AG20443 (cell line): ENCODE measurements around the gene OVCH2.
"Not testable (repeated sequence)": the region's sequence is repeated elsewhere in the genome, so short reads cannot be mapped to it uniquely, and the experiment has no call there.

Source experiments
- DNase-seq: peaks from one replicate; pipeline ENCODE4 v3.0.0; 2012; ENCODE audit warnings: low spot score, mixed read lengths

OVCH2 gene

DNA sequence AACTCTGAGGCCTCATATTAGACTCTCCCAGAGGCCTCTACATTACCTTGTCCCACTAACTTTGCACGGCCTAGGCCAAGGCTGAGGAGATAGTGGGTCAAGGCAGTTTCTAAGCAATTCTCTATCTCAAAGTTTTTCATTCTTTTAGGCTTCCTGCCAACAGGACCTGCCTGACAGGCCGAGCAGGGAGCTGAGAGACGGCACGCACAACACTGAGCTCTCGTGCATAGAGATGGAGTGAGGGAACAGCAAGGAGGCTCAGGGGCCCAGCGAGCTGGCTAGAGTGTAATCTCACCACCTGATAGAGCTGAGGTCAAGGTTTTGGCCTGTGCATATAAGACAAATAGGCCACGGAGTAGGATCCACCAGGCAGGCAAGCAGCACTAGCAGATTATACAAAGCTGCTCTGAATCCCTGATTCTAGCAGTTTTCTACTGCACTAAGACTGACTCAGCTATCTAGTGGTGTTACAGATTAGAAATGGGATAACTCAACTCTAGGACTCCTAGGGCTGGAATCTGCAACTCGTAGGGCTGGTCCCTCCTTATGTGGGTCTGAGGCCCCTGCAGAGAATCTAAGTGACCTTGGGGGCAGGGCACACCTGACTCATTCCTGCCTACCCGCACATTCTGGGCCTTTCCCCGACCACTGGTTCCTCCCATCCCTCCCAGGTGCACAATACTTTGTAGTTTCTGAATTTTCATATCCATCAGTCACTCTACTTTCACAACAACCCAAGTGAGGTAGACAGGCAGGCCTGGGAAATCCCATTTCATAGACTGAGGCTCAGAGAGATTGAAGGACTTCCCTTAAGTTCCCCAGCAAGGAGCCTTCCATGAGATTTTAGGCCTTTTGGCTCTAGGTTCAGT lies 34.7 kb downstream of the OVCH2 start:
- no peak for DNase-seq

DNA sequence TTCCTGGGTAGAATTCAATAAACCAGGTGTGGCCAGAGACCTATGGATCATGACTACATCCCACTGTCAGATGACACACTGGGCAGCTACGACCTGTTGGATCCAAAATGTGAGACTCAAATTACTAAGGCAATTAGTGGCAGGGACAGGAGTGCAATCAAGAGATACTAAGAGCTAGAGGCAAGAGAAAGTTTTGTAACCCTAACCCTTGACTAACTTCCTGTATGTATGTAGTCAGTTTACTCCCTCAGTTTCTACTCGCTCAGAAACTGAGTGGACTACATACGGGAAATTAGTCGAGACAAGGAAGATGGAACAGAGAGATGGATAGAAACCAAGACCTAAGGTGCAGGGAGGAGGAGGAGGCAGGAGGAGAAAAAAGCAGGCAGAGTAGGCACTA lies 35.6 kb downstream of the OVCH2 start:
- no peak for DNase-seq

DNA sequence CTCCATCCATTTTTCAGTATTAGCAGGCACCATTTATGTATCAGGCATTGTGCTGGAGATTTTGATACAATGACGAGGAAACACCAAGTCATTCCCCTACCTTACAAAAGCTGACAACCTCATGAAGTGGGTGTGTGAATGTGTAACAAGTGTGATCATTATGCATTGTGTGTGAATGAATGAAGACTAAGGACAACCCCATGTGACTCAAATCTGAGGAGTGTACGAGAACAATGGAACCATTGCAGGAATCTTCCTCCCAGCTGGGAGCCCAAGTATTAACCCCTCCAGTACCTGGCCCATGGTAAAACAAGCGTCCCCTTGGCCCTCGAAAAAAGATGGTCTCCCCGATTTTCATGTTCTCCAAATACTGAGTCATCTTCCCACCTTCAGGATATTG lies 37.4 kb downstream of the OVCH2 start:
- no peak for DNase-seq

DNA sequence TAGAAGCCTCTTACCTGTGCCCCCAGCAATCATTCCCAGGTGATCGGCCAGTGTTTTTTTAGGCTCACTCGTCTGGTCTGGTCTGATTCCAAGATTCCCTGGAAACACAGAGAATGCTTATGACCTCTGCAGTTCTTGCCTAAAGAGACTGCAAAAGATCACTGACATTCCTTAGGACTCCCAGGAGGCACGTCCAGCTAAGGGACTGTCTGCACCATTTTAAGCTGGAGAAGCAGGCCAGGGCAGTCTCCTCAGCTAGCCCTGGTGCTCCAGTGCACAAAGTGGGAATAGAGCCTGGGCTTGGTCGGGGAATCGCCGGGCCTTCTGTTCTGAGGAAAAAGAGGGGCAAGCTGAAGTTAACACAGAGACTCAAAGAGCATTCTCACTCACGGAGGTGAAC lies 37.8 kb downstream of the OVCH2 start:
- DNase-seq = no peak

DNA sequence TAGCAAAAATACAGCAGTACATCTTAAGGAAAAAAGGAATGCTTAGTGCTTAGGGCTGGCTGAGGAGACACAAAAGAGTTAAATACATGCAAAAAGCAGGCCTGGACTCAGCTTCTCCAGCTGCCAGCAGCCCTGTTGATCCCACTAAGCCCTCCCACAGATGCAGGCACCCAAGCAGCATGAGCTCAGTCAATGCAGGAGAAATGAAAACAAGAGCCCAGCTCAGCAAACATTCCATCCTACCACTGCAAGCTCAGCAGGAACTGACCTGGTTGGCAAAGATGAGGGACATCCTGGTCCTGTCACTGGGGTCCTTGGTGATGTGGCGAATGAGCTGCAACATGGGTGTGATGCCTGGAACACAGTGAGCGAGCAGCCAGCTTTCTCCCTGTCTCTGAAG lies 38.8 kb downstream of the OVCH2 start:
- no peak for DNase-seq

DNA sequence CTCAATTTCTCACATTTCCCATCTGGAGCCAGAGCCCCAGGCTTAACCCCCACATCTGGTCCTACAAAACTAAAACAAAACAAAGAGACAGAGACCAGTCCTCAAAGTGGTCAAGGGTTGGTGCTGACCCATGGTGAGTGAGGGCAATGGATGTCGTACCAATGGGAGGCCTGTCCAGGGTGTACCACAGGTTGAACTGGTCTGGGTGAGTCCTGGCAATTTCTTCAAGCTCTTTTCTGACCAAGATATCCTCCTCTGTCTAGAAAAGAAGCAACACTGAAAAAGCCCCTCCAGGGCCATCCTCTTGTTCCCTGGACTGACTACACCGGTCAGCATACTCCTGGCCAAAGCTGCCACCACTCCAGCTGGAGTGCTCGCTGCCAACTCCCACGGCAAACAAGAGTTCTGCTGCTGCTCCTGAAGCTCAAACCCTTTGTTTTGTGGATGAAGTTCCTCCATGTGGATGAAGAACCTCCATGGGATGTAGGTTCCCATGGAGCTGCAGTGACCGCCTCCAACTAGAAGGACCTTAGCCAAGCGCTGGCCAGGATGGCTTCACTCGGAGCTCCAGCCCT lies 39.9 kb downstream of the OVCH2 start:
- DNase-seq = no peak

DNA sequence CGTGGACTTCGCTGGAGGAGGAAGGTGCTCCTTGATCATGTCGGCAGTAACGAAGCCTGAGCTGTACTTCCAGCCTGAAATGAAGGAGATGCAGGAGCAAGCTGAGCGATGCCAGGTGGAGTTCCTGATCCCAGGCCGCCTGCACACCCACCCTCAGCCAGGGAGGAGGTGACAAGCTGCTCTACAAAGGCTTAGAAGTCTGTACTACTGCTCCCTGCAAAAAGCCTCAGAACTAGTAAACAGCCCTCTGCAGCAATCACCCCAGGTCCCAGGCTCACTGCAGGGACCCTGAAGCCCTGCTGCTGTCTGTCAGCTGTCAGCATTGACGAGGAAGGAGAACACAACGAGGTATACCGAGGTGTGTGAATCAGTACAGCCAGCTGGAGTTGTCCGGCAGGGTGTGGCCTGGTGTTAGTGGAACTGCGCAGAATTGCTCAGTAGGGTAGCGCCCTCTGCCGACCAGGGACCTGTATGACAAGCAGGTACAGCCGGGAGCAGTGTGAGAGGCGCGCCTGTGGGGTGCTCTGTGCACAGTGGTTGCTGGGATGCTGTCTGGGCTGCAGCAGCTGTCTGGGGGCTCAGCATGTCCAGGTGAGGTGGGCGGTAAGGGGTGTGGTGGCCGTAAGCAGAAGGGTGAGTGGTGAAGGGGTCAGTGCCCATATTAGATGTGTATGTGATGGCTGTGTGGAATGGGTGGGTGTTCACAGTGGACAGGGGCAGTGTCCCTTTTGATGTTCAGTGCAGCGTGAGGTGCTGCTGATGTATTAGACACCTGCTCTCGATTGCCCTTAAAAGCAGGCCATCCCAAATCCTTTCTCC lies 40.6 kb downstream of the OVCH2 start:
- DNase-seq = peak; percentile 92

DNA sequence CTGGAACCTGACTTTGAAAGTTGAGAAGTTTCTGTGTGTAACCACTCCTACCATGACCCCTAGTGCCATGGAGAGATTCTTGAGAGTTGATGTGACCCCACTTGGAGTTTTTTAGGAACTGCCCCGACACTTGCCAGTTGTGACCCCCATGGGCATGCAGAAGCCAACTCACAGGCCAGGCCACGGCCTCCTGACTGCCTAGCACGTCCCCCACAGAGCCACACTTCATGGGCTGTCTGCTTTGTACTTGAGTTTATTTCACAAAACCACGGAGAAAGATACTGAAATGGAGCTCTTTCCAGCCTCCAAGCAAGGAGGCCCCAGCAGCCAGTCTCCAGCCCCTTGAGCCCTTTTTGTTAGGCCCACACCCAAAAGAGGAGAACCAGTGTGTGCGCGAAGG lies 41.4 kb downstream of the OVCH2 start:
- no peak for DNase-seq

DNA sequence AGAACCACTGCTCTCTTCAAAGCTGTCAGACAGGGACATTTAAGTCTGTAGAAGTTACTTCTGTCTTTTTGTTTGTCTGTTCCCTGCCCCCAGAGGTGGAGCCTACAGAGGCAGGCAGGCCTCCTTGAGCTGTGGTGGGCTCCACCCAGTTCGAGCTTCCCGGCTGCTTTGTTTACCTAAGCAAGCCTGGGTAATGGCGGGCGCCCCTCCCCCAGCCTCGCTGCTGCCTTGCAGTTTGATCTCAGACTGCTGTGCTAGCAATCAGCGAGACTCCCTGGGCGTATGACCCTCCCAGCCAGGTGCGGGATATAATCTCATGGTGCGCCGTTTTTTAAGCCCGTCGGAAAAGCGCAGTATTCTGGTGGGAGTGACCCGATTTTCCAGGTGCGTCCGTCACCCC lies 42.7 kb downstream of the OVCH2 start:
- not testable (repeated sequence) for DNase-seq

DNA sequence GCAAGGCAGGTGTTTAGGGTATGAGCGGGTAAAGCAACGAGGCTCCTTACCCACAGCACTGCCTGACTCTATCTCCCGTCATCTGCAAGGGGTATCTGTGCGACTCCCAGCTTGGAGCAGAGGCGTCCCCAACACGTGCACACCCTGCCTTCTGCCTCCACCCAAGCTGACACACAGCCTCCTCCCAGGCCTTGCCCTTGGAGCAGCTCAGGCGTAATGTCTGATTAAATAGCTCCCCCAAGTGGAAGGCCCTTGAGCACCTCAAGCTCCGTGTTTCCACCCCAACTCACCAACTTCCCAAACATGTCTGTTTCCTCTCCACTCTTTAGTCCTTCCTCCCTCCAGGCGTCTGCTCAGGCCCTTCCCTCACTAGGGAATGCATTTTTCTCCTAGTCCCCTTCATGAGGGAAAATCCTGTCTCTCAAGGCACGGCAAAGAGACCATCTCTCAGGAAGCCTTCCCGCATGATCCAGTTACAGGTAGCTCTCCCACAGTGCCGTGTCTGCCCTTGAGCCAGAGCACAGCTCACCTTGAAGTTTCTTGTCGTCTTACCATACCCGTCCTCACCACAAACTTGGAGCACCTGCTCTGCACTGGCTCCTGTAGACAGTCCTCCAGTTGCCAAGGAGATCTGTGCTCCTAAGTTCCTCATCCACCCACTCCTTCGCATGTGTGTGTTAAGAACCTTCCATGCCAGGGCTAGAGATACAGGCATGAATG lies 48.8 kb downstream of the OVCH2 start:
- peak; percentile 93 for DNase-seq

DNA sequence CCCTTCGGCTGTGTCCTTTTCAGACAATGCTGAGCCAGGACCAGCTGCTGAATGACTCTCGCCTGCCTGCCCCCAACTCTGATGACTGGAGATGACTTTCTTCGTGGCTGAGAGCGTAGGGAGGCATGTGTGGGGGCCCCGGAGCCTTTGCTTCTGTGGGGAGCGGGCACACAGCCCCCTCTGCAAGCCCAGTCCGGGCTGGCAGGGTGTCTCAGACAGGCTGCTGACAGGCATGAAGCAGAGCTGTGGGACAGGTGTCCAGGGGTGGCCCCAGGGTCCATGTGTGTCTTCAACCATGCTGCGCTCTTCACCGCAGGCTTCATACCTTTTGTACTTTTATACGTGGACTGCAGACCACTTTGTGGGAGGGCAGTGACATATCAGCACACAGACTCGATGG lies 49.6 kb downstream of the OVCH2 start:
- DNase-seq = no peak

DNA sequence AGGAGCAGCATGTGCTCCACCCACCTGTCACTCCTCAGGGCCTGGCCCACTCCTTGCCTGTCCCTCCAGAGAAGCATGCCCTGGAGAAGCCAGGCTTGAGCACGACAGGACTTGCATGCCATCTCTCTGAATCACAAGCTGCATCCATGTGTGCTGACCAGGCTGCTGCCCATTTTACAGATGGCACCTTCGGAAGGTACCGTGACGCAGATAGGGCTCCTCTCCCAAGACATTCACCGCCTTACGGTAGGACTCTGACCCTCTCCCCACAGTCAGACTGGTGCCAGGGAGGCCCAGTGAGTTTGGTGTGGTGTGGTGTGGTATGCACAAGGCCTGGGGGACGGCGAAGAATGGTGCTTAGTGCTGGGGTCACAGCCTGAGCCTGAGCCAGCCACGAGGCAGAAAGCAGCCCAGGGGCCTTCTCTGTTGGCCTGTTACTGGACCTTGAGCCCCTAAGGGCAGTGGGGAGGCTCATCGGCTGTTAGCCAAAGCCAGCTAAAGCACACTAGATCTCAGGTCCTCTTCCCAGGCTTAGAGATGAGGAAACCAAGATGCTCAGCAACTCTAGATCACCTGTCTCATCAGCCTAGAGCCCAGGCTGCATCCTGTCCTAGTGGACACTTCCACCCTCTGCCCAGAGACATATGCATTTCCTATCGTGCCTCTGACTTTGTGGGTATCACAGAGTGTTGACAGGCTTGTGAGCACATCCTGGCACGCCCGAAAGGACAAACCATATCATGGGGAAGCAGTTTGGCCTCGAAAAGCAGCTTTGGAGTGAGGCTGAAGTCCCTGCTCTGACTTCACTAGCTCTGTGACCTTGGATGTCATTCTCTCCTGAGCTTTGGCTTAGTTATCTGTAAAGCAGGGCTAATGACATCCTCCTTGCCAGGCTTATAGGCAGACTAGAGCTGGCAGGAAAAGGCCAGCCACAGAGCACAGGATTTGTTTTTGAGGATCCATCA lies 50.7 kb downstream of the OVCH2 start:
- no peak for DNase-seq

DNA sequence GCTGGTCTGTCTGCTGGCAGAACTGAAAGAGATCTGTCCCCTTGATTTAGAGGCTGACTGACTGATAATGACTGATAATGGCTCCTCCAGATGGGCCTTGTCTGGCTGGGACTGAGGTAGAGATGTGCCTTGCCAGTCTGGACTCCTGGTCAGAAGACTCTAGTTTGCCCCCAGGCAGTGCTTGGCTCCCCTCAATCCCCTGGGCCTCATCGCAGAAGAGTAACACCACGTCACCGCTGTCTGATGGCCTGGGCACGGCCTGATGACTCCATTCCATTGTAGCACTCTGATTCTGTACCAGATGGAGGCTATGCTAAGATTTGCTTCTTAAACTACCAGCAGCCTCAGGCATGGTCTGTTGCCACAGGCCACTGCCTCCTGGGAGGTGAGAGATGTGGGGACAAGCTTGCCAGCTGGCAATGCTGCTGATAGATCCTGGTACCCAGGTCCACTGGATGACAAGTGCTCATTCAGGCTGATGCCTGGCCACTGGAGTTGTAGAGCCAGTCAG lies 52.0 kb downstream of the OVCH2 start:
- DNase-seq = no peak

DNA sequence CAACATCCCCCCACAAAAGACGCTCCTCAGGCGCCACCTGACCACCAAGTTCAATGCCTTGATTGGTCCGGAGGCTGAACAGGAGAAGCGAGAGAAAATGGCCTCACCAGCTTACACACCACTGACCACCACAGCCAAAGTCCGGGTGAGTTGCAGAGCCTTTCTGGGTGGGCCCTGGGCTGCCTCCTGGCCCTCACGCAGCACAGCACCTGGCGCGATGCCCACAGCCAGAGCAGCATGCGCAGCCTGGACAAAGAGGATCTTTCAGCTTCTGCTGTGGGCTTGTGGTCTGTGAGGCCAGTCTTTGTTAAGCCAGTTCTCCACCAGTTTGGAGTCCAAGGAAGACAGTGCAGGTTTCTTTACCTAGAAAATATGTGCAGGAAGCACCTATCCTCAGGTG lies 54.6 kb downstream of the OVCH2 start:
- no peak for DNase-seq

DNA sequence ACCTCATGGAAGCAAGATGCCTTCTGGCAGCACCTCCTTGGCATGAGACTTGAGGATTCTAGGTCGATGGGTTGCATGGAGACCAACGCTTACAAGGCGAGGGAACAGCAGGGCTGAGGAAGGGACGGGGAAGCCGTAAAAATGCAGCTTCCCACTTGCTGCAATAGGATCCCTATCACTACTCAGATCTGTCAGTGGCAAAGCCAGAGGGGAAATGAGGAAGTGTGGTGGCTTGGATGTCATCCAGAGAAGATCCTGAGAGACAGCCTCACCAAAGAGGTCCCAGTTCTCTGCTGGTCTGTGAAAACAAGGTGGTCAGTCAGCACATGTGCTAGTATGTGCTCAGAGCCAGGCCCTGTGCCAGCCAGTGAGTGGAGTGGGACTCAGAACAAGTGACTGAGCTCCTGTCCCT lies 55.1 kb downstream of the OVCH2 start:
- DNase-seq = no peak

DNA sequence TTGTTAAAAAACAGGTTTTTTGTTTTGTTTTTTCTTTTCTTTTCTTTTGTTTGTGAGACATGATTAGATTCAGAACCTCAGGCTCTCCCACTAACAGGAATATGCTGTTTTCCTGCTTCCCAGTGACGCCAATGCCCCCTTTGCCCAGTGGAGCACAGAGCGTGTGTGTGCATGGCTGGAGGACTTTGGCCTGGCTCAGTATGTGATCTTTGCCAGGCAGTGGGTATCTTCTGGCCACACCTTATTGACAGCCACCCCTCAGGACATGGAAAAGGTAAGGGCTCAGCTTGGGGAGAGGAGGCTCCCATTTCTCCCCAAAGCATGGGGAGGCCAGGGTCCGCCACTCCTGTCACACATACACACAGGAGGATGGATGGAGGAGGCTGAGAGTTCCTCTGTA lies 58.0 kb downstream of the OVCH2 start:
- no peak for DNase-seq

DNA sequence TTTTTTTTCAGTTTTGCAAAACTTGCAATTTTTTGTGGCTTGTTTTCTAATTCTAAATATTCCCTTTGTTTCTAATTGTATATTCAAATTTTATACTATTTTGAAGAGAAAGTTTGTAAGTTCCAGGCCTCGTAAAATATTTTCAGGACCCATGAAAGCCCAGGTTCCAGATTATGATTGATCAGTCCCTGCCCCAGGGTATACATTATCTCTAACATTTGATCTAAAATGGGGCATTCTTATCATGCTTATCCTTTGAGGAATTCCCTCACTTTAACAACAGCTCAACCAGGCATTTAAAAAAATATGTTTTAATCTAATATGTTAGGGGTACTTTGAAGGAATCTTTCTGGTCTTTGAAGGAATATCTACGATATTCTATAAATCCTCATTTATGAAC lies 59.4 kb downstream of the OVCH2 start:
- no peak for DNase-seq

DNA sequence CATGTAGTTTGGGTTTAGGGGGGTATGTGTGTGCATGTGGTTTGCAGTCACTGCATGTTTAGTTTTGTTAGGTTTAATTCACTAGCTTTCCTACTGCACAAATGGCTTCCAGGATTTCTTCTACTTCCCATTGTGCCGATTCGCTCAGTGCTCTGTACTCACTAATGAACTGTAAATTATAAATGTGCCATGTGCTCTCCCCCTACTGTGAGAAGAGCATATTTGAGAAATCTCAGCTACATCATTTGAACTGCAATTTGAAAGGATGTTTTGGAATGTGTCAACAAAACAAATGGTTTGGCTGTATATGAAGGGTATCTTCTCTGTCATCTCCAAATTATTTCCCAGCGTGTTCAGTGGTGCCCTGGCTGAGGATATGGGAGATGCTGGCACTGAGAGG lies 61.1 kb downstream of the OVCH2 start:
- no peak for DNase-seq

DNA sequence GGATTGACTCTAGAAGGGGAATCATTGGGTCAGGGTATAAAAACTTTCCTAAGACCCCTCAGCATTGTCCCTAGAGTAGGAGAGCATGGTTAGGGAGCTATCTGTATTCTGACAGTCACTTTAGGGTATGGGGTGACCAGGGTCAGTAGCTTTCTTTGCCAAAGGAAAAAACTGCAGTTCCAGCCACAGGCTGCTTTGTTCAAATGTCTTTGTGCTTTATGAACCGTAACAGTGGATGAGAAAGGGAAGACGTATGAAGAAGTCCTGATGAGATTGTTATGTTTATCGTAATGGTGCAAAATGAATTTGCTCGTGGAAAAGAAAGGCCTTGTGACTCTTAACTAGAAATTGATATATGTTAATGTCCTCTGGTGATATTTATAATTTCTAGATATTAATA lies 63.0 kb downstream of the OVCH2 start:
- DNase-seq = no peak

DNA sequence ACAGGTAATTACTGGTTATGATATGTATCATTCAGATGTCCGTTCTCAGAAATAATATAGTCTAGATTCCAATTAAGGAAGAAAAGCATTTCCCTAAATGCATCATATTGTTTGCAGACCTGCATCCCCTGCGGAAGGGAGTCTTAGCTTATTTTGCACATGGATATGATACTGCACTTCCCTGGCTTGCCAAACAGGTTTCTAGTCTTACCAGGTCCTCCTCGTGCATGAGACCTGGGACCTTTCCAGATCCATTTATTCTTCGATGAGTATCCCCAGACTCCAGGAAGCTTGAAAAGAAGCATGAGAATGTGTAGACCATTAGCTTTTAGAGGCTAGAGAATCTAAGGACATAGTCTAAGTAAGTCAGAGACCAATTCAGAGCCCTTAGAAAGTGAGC lies 63.5 kb downstream of the OVCH2 start:
- DNase-seq = no peak

DNA sequence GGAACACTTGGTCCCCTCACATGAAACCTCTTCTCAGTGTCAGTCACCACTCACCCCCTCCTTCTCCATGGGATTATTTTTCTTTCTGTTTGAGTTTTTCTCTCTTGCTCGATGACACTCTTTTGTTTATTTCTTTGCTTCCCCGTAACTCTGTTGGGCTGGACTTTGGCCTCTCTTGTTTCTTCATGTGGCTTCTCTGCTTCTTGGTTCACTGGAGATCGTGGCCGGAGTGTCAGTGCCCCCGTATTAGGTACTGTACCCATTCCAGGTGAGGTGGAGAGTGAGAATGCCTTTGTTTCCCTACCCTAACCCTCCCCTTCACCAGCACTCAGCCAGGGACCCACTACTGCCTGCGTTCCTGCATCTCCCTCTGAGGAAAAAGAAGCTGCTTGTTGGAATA lies 65.5 kb downstream of the OVCH2 start:
- no peak for DNase-seq
